MM.1S (cell line): ENCODE measurements around the gene MRTFA.
A peak's percentile ranks its signal among the peaks of the same experiment; 100 is the strongest.

Experiments
- DNase-seq: peaks from one replicate; pipeline ENCODE4 v3.0.0-alpha.2; 2015
- H2AFZ ChIP-seq: fragments of 300-600 bp; sonication (generic); 2 replicates; pipeline ENCODE4 v1.6.0; 2016; ENCODE audit warnings: antibody characterized with exemption, low read length
- H3F3A ChIP-seq: fragments of 300-600 bp; sonication (generic); 2 replicates; pipeline ENCODE4 v1.6.1; 2016; ENCODE audit warnings: mild to moderate bottlenecking, antibody characterized with exemption, low read length, moderate library complexity, mixed read lengths; ENCODE audit not compliant: insufficient read depth
- H3K27ac ChIP-seq: fragments of 300-600 bp; sonication (generic); 2 replicates; pipeline ENCODE4 v1.5.1; 2016; ENCODE audit warnings: mild to moderate bottlenecking, low read length
- H3K27me3 ChIP-seq: fragments of 300-600 bp; sonication (generic); replicated peaks from 2 replicates; pipeline ENCODE4 v1.6.0; 2016; ENCODE audit warnings: low read length; ENCODE audit not compliant: insufficient read depth
- H3K36me3 ChIP-seq: fragments of 300-600 bp; sonication (generic); replicated peaks from 2 replicates; pipeline ENCODE4 v1.6.1; 2016; ENCODE audit warnings: mild to moderate bottlenecking, low read length, mixed read lengths; ENCODE audit not compliant: insufficient read depth
- H3K4me1 ChIP-seq: fragments of 300-600 bp; sonication (generic); 2 replicates; pipeline ENCODE4 v1.6.1; 2016; ENCODE audit warnings: low read length, mixed read lengths
- H3K4me2 ChIP-seq: fragments of 300-600 bp; sonication (generic); 2 replicates; pipeline ENCODE4 v1.6.0; 2016; ENCODE audit warnings: low read depth, low read length
- H3K4me3 ChIP-seq: fragments of 300-600 bp; sonication (generic); 2 replicates; pipeline ENCODE4 v1.5.1; 2016; ENCODE audit warnings: low read length, mixed read lengths
- H3K79me2 ChIP-seq: fragments of 300-600 bp; sonication (generic); 2 replicates; pipeline ENCODE4 v1.6.1; 2016; ENCODE audit warnings: mixed run types, low read length, mixed read lengths
- H3K9ac ChIP-seq: fragments of 300-600 bp; sonication (generic); 2 replicates; pipeline ENCODE4 v1.6.1; 2016; ENCODE audit warnings: low read length, mixed read lengths
- H3K9me2 ChIP-seq: fragments of 300-600 bp; sonication (generic); replicated peaks from 2 replicates; pipeline ENCODE4 v1.6.1; 2016; ENCODE audit warnings: mild to moderate bottlenecking, low read length, mixed read lengths; ENCODE audit not compliant: insufficient read depth
- H3K9me3 ChIP-seq: fragments of 300-600 bp; sonication (generic); replicated peaks from 2 replicates; pipeline ENCODE4 v1.6.1; 2016; ENCODE audit warnings: mild to moderate bottlenecking, low read length, mixed read lengths; ENCODE audit not compliant: insufficient read depth
- H4K20me1 ChIP-seq: fragments of 300-600 bp; sonication (generic); 2 replicates; pipeline ENCODE4 v1.6.1; 2016; ENCODE audit warnings: mild to moderate bottlenecking, low read length, moderate library complexity, mixed read lengths; ENCODE audit not compliant: insufficient read depth
- EZH2 ChIP-seq: fragments of 300-600 bp; sonication (generic); optimal IDR thresholded peaks from 2 replicates; pipeline ENCODE3; 2017; ENCODE audit warnings: low read depth, mild to moderate bottlenecking, antibody characterized with exemption, low read length, mixed read lengths
- EZH2phosphoT487 ChIP-seq: fragments of 300-600 bp; sonication (generic); IDR thresholded peaks from 2 replicates; pipeline ENCODE4 v1.6.1; 2018; ENCODE audit warnings: antibody characterized with exemption, low read length
- TF ChIP-seq, protein P1 (sequence below): fragments of 300-600 bp; sonication (generic); IDR thresholded peaks from 2 replicates; pipeline ENCODE4 v1.5.1; 2016; ENCODE audit warnings: antibody characterized with exemption, low read length, mixed read lengths

Gene MRTFA

DNA sequence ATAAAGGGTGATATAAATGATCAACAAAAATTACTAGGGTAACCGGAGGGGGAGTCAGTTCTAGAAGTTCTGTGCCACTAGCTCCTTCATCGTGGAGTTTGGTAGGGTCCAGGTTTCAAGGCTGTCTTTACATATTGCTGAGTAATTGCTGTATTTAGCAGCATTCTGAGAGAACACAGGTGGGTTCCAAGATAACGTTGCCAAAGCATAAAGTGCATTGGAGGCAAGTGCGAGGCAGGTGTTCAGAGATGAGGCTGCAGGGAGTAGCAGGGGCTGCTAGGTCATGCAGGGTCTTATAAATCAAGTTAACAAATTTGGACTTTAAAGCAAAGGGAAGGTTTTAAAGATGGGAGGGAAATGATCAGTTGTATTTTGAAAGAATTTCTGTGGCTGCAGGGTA lies 248.3 kb downstream of the MRTFA start:
- H3K9ac ChIP-seq = no peak overlapping the region
- no peak overlapping the region for H3K4me2 ChIP-seq
- peaks cover 11% of the 10 kb centered on the region; the same call in 1 of the 2 replicates for H3F3A ChIP-seq
- H3K9me3 ChIP-seq = no peaks in the 10 kb centered on the region
- H4K20me1 ChIP-seq = no peaks in the 10 kb centered on the region
- DNase-seq = no peak
- H2AFZ ChIP-seq = no peak overlapping the region
- H3K79me2 ChIP-seq = peaks cover 29% of the 10 kb centered on the region
- no peaks in the 10 kb centered on the region for H3K36me3 ChIP-seq
- no peak for TF ChIP-seq EZH2phosphoT487
- TF ChIP-seq EZH2 = no peak
- TF ChIP-seq, protein P1, sequence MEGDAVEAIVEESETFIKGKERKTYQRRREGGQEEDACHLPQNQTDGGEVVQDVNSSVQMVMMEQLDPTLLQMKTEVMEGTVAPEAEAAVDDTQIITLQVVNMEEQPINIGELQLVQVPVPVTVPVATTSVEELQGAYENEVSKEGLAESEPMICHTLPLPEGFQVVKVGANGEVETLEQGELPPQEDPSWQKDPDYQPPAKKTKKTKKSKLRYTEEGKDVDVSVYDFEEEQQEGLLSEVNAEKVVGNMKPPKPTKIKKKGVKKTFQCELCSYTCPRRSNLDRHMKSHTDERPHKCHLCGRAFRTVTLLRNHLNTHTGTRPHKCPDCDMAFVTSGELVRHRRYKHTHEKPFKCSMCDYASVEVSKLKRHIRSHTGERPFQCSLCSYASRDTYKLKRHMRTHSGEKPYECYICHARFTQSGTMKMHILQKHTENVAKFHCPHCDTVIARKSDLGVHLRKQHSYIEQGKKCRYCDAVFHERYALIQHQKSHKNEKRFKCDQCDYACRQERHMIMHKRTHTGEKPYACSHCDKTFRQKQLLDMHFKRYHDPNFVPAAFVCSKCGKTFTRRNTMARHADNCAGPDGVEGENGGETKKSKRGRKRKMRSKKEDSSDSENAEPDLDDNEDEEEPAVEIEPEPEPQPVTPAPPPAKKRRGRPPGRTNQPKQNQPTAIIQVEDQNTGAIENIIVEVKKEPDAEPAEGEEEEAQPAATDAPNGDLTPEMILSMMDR = no peak
- H3K9me2 ChIP-seq = no peaks in the 10 kb centered on the region
- H3K27ac ChIP-seq = no peak overlapping the region
- no peaks in the 10 kb centered on the region for H3K27me3 ChIP-seq
- peaks cover 5% of the 10 kb centered on the region; the same call in 1 of the 2 replicates for H3K4me1 ChIP-seq
- H3K4me3 ChIP-seq = no peak overlapping the region

DNA sequence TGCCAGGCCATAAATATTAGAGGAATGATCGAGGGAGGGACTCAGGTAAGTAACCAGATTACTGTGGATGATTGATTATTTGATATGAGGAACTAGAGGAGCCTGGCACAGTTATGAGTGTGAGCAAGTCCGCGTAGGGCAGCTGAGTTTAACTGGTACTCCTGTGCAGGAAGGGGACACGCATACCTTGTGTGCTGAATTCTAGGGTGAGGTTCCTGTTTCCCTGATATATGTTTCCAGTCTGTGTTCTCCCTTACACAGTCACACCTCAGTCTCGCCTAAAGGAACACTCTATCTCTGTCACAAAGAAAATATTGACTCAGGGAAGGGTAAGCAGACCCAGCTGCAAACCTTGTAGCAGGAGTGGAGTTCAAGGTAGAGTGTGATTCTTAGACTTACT lies 248.8 kb downstream of the MRTFA start:
- no peaks in the 10 kb centered on the region for H3K27me3 ChIP-seq
- peaks cover 31% of the 10 kb centered on the region for H3K79me2 ChIP-seq
- no peaks in the 10 kb centered on the region for H4K20me1 ChIP-seq
- H3F3A ChIP-seq = peaks cover 11% of the 10 kb centered on the region; the same call in 1 of the 2 replicates
- no peak overlapping the region for H3K9ac ChIP-seq
- H3K4me3 ChIP-seq = no peak overlapping the region
- no peak for DNase-seq
- no peaks in the 10 kb centered on the region for H3K9me2 ChIP-seq
- no peak overlapping the region for H2AFZ ChIP-seq
- TF ChIP-seq, protein P1 = no peak
- no peaks in the 10 kb centered on the region for H3K36me3 ChIP-seq
- no peaks in the 10 kb centered on the region for H3K9me3 ChIP-seq
- H3K27ac ChIP-seq = no peak overlapping the region
- peaks cover 5% of the 10 kb centered on the region; the same call in 1 of the 2 replicates for H3K4me1 ChIP-seq
- no peak overlapping the region for H3K4me2 ChIP-seq

DNA sequence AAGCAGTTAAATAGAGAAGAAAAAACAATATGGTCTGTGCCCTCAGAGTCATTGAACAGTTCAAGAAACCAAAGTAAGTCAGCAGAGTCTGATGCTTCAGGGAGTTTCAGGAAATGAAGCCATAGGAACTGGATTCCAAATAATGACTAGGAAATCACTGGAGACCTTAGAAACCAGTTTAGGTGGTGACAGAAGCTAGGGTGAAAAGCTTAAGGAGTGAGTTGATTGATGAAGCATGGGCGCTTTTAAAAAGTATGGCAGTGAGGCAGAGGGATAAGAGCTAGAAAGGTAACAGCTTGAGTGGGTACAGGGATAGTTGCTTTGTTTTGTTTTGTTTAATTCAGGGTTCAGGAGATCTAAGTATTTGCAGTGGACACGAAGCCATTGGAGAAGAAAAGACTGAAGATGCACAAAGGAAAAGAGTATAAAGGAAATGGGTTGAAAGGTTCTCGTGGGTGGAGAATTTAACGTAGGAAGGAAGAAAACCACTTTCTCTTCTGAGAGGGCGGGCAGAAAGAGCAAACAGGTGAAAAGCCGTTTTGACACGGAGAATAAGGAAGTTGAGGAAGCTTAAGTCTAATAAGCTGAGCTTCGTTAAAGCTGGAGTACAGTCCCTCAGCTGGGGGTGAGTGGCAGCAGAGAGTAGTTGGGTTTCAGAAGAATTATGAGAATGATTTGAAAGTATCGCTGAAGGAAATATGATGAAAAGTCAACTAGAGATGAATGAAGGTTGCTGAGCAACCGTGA lies 251.3 kb downstream of the MRTFA start:
- Histone ChIP-seq H3K4me3 (peak overlapping the region; percentile 26), H3K79me2 (peaks cover 40% of the 10 kb centered on the region), H2AFZ (no peak overlapping the region), H3K36me3 (no peaks in the 10 kb centered on the region), H3F3A (peaks cover 11% of the 10 kb centered on the region; the same call in 1 of the 2 replicates), H3K9ac (no peak overlapping the region), H4K20me1 (no peaks in the 10 kb centered on the region), H3K4me2 (peak overlapping the region; percentile 48), H3K9me3 (no peaks in the 10 kb centered on the region), H3K27me3 (no peaks in the 10 kb centered on the region), H3K9me2 (no peaks in the 10 kb centered on the region), H3K27ac (peak overlapping the region; percentile 17; the same call in 1 of the 2 replicates), H3K4me1 (peaks cover 5% of the 10 kb centered on the region; the same call in 1 of the 2 replicates)
- DNase-seq = peak; percentile 50
- TF ChIP-seq EZH2phosphoT487 = no peak
- no peak for TF ChIP-seq EZH2
- TF ChIP-seq, protein P1 = no peak; the same call in 1 of the 2 replicates
